H1 (cell line): ENCODE data around the gene SRCIN1. TPM values are rescaled to one million over a fixed set of nuclear protein-coding genes. Genes with fewer than 3 reads are reported as not detected.

Experiments
- CTCF ChIA-PET: fragments of 300-600 bp; sonication (Branson Sonifier 250); formaldehyde crosslinking; loops from one replicate; lab custom pipeline; 2021; ENCODE audit not compliant: partially characterized antibody; lab: Charles Lee
- POLR2A ChIA-PET: fragments of 300-600 bp; sonication (Branson Sonifier 250); formaldehyde crosslinking; loops from one replicate; lab custom pipeline; 2021; ENCODE audit warnings: inconsistent platforms; ENCODE audit not compliant: partially characterized antibody; lab: Charles Lee
- DNase-seq, 2 experiments: peaks; one replicate each; pipeline versions ENCODE4 v3.0.0 to v3.0.0-alpha.2; 2010 to 2022; ENCODE audit warnings: low spot score in 2 of 2, low read depth in 1 of 2, mixed read lengths in 1 of 2
- FAIRE-seq: peaks from 2 replicates; lab custom pipeline; 2011; peaks lifted over from hg19 to GRCh38; lab: Jason Lieb, UNC
- H2AFZ ChIP-seq: 2 replicates; pipeline ENCODE4 v1.8.1; 2012; ENCODE audit warnings: low read length, inconsistent platforms
- H2AK5ac ChIP-seq: 2 replicates; pipeline ENCODE4 v1.6.1; 2013; ENCODE audit warnings: low read depth, low read length
- H2BK120ac ChIP-seq: replicated peaks from 2 replicates; pipeline ENCODE3; 2013; ENCODE audit warnings: low read depth, low read length, inconsistent platforms
- H2BK12ac ChIP-seq: 2 replicates; pipeline ENCODE4 v1.6.1; 2013; ENCODE audit warnings: low read depth, low read length
- H2BK15ac ChIP-seq: 2 replicates; pipeline ENCODE4 v1.6.1; 2013; ENCODE audit warnings: low read length
- H2BK20ac ChIP-seq: 2 replicates; pipeline ENCODE4 v1.6.1; 2013; ENCODE audit warnings: low read length
- H2BK5ac ChIP-seq: 2 replicates; pipeline ENCODE4 v1.6.1; 2013; ENCODE audit warnings: low read depth, low read length
- H3K14ac ChIP-seq: 2 replicates; pipeline ENCODE4 v1.6.1; 2013; ENCODE audit warnings: inconsistent platforms; ENCODE audit not compliant: insufficient read length
- H3K18ac ChIP-seq: 2 replicates; pipeline ENCODE4 v1.6.1; 2013; ENCODE audit warnings: low read length; ENCODE audit errors: extremely low read depth
- H3K23ac ChIP-seq: 2 replicates; pipeline ENCODE4 v1.6.1; 2013; ENCODE audit warnings: inconsistent platforms; ENCODE audit not compliant: insufficient read length
- H3K23me2 ChIP-seq: 2 replicates; pipeline ENCODE4 v1.6.1; 2013; ENCODE audit warnings: low read depth, low read length
- H3K27ac ChIP-seq: 2 replicates; pipeline ENCODE4 v1.6.1; 2011; ENCODE audit warnings: low read depth, low read length, inconsistent platforms
- H3K27me3 ChIP-seq, 4 experiments: replicated peaks in 1 of 4; 1 replicate in 1 of 4; 2 replicates in 3 of 4; pipeline versions ENCODE4 v1.6.1 to v1.8.1; 2011 to 2013; ENCODE audit warnings: low read length in 3 of 4, mild to moderate bottlenecking in 3 of 4, inconsistent platforms in 2 of 4, mixed read lengths in 2 of 4, moderate library complexity in 1 of 4; ENCODE audit not compliant: control insufficient read depth in 3 of 4, insufficient read depth in 3 of 4; ENCODE audit errors: extremely low read depth in 1 of 4
- H3K36me3 ChIP-seq, 4 experiments: 2 replicates each; pipeline versions ENCODE4 v1.6.1 to v1.8.1; 2011 to 2013; ENCODE audit warnings: mild to moderate bottlenecking in 4 of 4, low read length in 3 of 4, moderate library complexity in 2 of 4, control low read depth in 1 of 4, inconsistent platforms in 1 of 4; ENCODE audit not compliant: insufficient read depth in 4 of 4, control insufficient read depth in 2 of 4
- H3K4ac ChIP-seq: replicated peaks from 2 replicates; pipeline ENCODE3; 2013; ENCODE audit warnings: low read length, low read depth, mixed read lengths, inconsistent platforms; ENCODE audit not compliant: insufficient read length
- H3K4me1 ChIP-seq, 4 experiments: replicated peaks in 1 of 4; 1 replicate in 1 of 4; 2 replicates in 3 of 4; pipeline versions ENCODE4 v1.6.1 to v1.8.1; 2011 to 2013; ENCODE audit warnings: low read length in 3 of 4, inconsistent platforms in 2 of 4, mixed read lengths in 1 of 4; ENCODE audit not compliant: insufficient read depth in 4 of 4, control insufficient read depth in 3 of 4
- H3K4me2 ChIP-seq, 2 experiments: 2 replicates each; pipeline versions ENCODE4 v1.6.1 to v1.8.1; 2011 to 2013; ENCODE audit warnings: low read depth in 2 of 2, low read length in 2 of 2, control low read depth in 1 of 2, inconsistent platforms in 1 of 2, mild to moderate bottlenecking in 1 of 2; ENCODE audit not compliant: insufficient read depth in 1 of 2
- H3K4me3 ChIP-seq, 4 experiments: fragments of 200-600, 300-600 bp in 1 of 4; sonication (generic), shearing (Covaris generic), sonication (Bioruptor Twin) in 1 of 4; 2 replicates each; pipeline versions ENCODE4 v1.5.1 to v1.8.1; 2011 to 2016; ENCODE audit warnings: low read length in 4 of 4, low read depth in 3 of 4, control low read depth in 2 of 4, inconsistent platforms in 2 of 4, mild to moderate bottlenecking in 2 of 4, mixed read lengths in 1 of 4, moderate library complexity in 1 of 4; ENCODE audit not compliant: insufficient read depth in 2 of 4; ENCODE audit errors: extremely low read depth in 1 of 4
- H3K56ac ChIP-seq: replicated peaks from 2 replicates; pipeline ENCODE3; 2013; ENCODE audit warnings: low read depth, mild to moderate bottlenecking, mixed read lengths, low read length, inconsistent platforms; ENCODE audit not compliant: insufficient read length
- H3K79me1 ChIP-seq: 2 replicates; pipeline ENCODE4 v1.6.1; 2013; ENCODE audit warnings: low read depth, low read length, control low read depth
- H3K79me2 ChIP-seq, 2 experiments: 2 replicates each; pipeline versions ENCODE4 v1.6.1 to v1.8.1; 2012 to 2013; ENCODE audit warnings: low read length in 2 of 2, mild to moderate bottlenecking in 2 of 2, inconsistent platforms in 1 of 2; ENCODE audit not compliant: insufficient read depth in 2 of 2, control insufficient read depth in 1 of 2
- H3K9ac ChIP-seq, 4 experiments: replicated peaks in 1 of 4; 1 replicate in 1 of 4; 2 replicates in 3 of 4; pipeline versions ENCODE4 v1.6.1 to v1.8.1; 2011 to 2013; ENCODE audit warnings: low read depth in 3 of 4, low read length in 3 of 4, control low read depth in 2 of 4, mild to moderate bottlenecking in 2 of 4, moderate library complexity in 2 of 4, inconsistent platforms in 1 of 4; ENCODE audit errors: extremely low read depth in 1 of 4
- H3K9me3 ChIP-seq, 2 experiments: 2 replicates each; pipeline versions ENCODE4 v1.6.1 to v1.8.1; 2012 to 2013; ENCODE audit warnings: mild to moderate bottlenecking in 2 of 2, moderate library complexity in 2 of 2, control low read depth in 1 of 2, inconsistent platforms in 1 of 2, low read depth in 1 of 2, low read length in 1 of 2, mixed read lengths in 1 of 2; ENCODE audit not compliant: insufficient read depth in 2 of 2
- H4K20me1 ChIP-seq, 2 experiments: replicated peaks in 1 of 2; 2 replicates each; pipeline versions ENCODE3 to v1.8.1; 2011 to 2013; ENCODE audit warnings: inconsistent platforms in 2 of 2, low read length in 2 of 2, mild to moderate bottlenecking in 1 of 2; ENCODE audit not compliant: insufficient read depth in 2 of 2, control insufficient read depth in 1 of 2
- H4K5ac ChIP-seq: 2 replicates; pipeline ENCODE4 v1.6.1; 2013; ENCODE audit warnings: low read length, low read depth, mixed read lengths, inconsistent platforms; ENCODE audit not compliant: insufficient read length
- H4K8ac ChIP-seq: 2 replicates; pipeline ENCODE4 v1.8.0; 2013; ENCODE audit warnings: mild to moderate bottlenecking, moderate library complexity, low read length, inconsistent platforms; ENCODE audit not compliant: insufficient read depth; ENCODE audit errors: extremely low read depth
- H4K91ac ChIP-seq: replicated peaks from 2 replicates; pipeline ENCODE3; 2013; ENCODE audit warnings: low read length, mixed read lengths, inconsistent platforms; ENCODE audit not compliant: insufficient read length
- CHD1 ChIP-seq: IDR thresholded peaks from 2 replicates; pipeline ENCODE4 v1.6.1; 2012; ENCODE audit warnings: low read depth, low read length, improper control_type of control experiment
- CTCF ChIP-seq, 3 experiments: IDR thresholded peaks; 1 replicate in 2 of 3; 2 replicates in 1 of 3; pipeline versions ENCODE4 v1.5.1 to v1.6.1; 2011; ENCODE audit warnings: low read length in 3 of 3, mild to moderate bottlenecking in 3 of 3, inconsistent platforms in 2 of 3, low read depth in 1 of 3, moderate library complexity in 1 of 3; ENCODE audit not compliant: insufficient read depth in 1 of 3; ENCODE audit errors: control extremely low read depth in 1 of 3
- EGR1 ChIP-seq: IDR thresholded peaks from 2 replicates; pipeline ENCODE4 v1.6.1; 2011; ENCODE audit warnings: low read depth, low read length, borderline replicate concordance
- KDM4A ChIP-seq: IDR thresholded peaks from one replicate; pipeline ENCODE4 v1.7.1; 2012; ENCODE audit warnings: low read depth, mild to moderate bottlenecking, moderate library complexity, low read length, inconsistent platforms; ENCODE audit not compliant: severe bottlenecking
- RNF2 ChIP-seq: fragments of 200-900, 300-1000 bp; sonication (generic); IDR thresholded peaks from 2 replicates; pipeline ENCODE4 v1.7.1; 2016; ENCODE audit warnings: borderline replicate concordance, low read depth, mild to moderate bottlenecking, antibody characterized with exemption, low read length; ENCODE audit not compliant: poor library complexity, severe bottlenecking; ENCODE audit errors: missing control alignments
- SIN3A ChIP-seq, 2 experiments: IDR thresholded peaks in 1 of 2; conservative IDR thresholded peaks in 1 of 2; 2 replicates each; pipeline ENCODE4 v1.6.1; 2011 to 2012; ENCODE audit warnings: low read length in 2 of 2, improper control_type of control experiment in 1 of 2, low read depth in 1 of 2, mild to moderate bottlenecking in 1 of 2
- SP2 ChIP-seq: IDR thresholded peaks from 2 replicates; pipeline ENCODE4 v1.6.1; 2012; ENCODE audit warnings: mild to moderate bottlenecking, low read length, inconsistent platforms
- SRF ChIP-seq: IDR thresholded peaks from 2 replicates; pipeline ENCODE4 v1.6.1; 2011; ENCODE audit warnings: mild to moderate bottlenecking, low read depth, low read length, moderate library complexity
- ZNF274 ChIP-seq: IDR thresholded peaks from 2 replicates; pipeline ENCODE4 v1.7.0; 2012; ENCODE audit warnings: low read length, borderline replicate concordance; ENCODE audit errors: extremely low read depth
- WGBS, 2 experiments: shearing (Covaris generic) in 1 of 2; methylation state at CpG; one replicate each; pipeline versions ENCODE4 v1.1.6 to v1.1.7; 2013 to 2015; ENCODE audit warnings: low lambda C conversion rate in 2 of 2, mixed read lengths in 2 of 2, inconsistent platforms in 1 of 2, low coverage in 1 of 2, missing lambda C conversion rate in 1 of 2; ENCODE audit not compliant: insufficient replicate concordance in 2 of 2, insufficient coverage in 1 of 2, insufficient read length in 1 of 2; ENCODE audit errors: extremely low coverage in 1 of 2, missing lambda C conversion rate in 1 of 2; 5-methylcytosine and 5-hydroxymethylcytosine counted together
- polyA plus RNA-seq, 7 experiments: library from polyadenylated mRNA; depleted of rRNA in 3 of 7; stranded (reverse) in 5 of 7; unstranded in 2 of 7; fragments of >200 nt in 5 of 7; fragments of 200-250 nt in 2 of 7; gene quantifications; 1 replicate in 5 of 7; 2 replicates in 1 of 7; 4 replicates in 1 of 7; pipeline versions ENCODE4 v1.2.1 to v1.2.3, GENCODE V29; 2011 to 2013; ENCODE audit warnings: missing spikeins in 2 of 7, mixed read lengths in 2 of 7
- total RNA-seq: library from RNA; stranded (reverse); fragmentation: NEBNext Ultra II Directional; extraction: Animal tissue kit (Norgen Biotek cat#: 25700); gene quantifications from 2 replicates; pipeline ENCODE4 v1.2.1, GENCODE V29; 2021

The SRCIN1 gene
- total and polyA plus RNA-seq, 2 of the 8 experiments (the other 6 are each of a cell fraction or from before 2014, with no cell fraction given) = 2.8 to 3.8 TPM

- Histone ChIP-seq H3K56ac (no peak overlapping the region), H2BK20ac (no peak overlapping the region), H3K9me3 (no peaks in the 10 kb centered on the region), H3K4me2 (no peak overlapping the region), H3K79me2 (no peaks in the 10 kb centered on the region), H3K27ac (no peak overlapping the region), H3K36me3 (no peaks in the 10 kb centered on the region), H4K20me1 (peaks cover 1 to 2% of the 10 kb centered on the region in 2 experiments), H3K9ac (no peak overlapping the region), H4K8ac (no peak overlapping the region), H2AK5ac (no peak overlapping the region), H3K4ac (no peak overlapping the region), H3K23ac (no peak overlapping the region), H2BK5ac (no peak overlapping the region), H2BK12ac (no peak overlapping the region), H3K18ac (no peak overlapping the region), H3K23me2 (no peaks in the 10 kb centered on the region), H3K79me1 (no peaks in the 10 kb centered on the region), H3K27me3 (no peaks in the 10 kb centered on the region; a peak in 1 of 7 replicates), H3K4me1 (peaks cover 0 to 7% (median 0%) of the 10 kb centered on the region in 4 experiments; a peak in 2 of 7 replicates), H4K5ac (no peak overlapping the region), H3K14ac (no peak overlapping the region), H3K4me3 (no peak overlapping the region), H4K91ac (no peak overlapping the region), H2AFZ (no peak overlapping the region), H2BK120ac (no peak overlapping the region), H2BK15ac (no peak overlapping the region)
- ChIA-PET POLR2A (interaction anchor here (0.7 to 1.4 kb wide), 4 partner anchors 9 to 185 kb away, joined by 3 to 4 read pairs (median 4); partner anchors contain the start of gene SRCIN1), CTCF (interaction anchor here (0.6 to 38.1 kb wide), 14 partner anchors 4 to 189 kb away, joined by 3 to 914 read pairs (median 8); partner anchors contain the start of gene SRCIN1)
- FAIRE-seq = no peak
- DNase-seq = no peak
- 94% methylated on average over 11 of the region's 12 CpGs; no CpG with 5 or more reads in 1 of the 2 experiments for WGBS, 2 experiments
- TF ChIP-seq CTCF (IDR thresholded peaks at IDR 0.05; ENCODE audit: control extremely low read depth in 1 of 3, insufficient read depth in 1 of 3, low read depth in 1 of 3, low read length in 3 of 3) = no peak
- no peak for TF ChIP-seq SRF
- no peak for TF ChIP-seq KDM4A
- no peak for TF ChIP-seq SP2
- no peak for TF ChIP-seq EGR1
- TF ChIP-seq CHD1 = no peak
- no peak for TF ChIP-seq RNF2
- TF ChIP-seq SIN3A (conservative IDR thresholded peaks at IDR 0.05 in 1 of 2, IDR thresholded peaks at IDR 0.05 in 1 of 2; ENCODE audit: low read depth in 1 of 2, low read length in 2 of 2) = no peak
- TF ChIP-seq ZNF274 = no peak
These were observed 60.1 kb downstream of the SRCIN1 start for GRCh38 chr17:38545531-38546225.
